Nephron progenitor cell (in vitro differentiated cells): ENCODE measurements around the gene KLHL35.

Experiments
- DNase-seq: peaks from one replicate; pipeline ENCODE4 v3.0.0; 2021
- H3K27ac Mint-ChIP-seq: 2 replicates; pipeline ENCODE4 v1.8.0; 2021; ENCODE audit warnings: mild to moderate bottlenecking, moderate library complexity, mixed read lengths
- H3K27me3 Mint-ChIP-seq: 2 replicates; pipeline ENCODE4 v1.8.0; 2021; ENCODE audit warnings: mild to moderate bottlenecking, low read depth, mixed read lengths; ENCODE audit not compliant: poor library complexity
- H3K36me3 Mint-ChIP-seq: 2 replicates; pipeline ENCODE4 v1.8.0; 2021; ENCODE audit warnings: low read depth, mixed read lengths
- H3K4me1 Mint-ChIP-seq: 2 replicates; pipeline ENCODE4 v1.8.0; 2021; ENCODE audit warnings: mixed read lengths
- H3K4me3 Mint-ChIP-seq: 2 replicates; pipeline ENCODE4 v1.8.0; 2021; ENCODE audit warnings: mild to moderate bottlenecking, moderate library complexity, mixed read lengths
- H3K9me3 Mint-ChIP-seq: 2 replicates; pipeline ENCODE4 v1.8.0; 2021; ENCODE audit warnings: mild to moderate bottlenecking, moderate library complexity, mixed read lengths
- CTCF ChIP-seq: fragments of 200-600 bp; sonication (generic); IDR thresholded peaks from 2 replicates; pipeline ENCODE4 v1.5.0; 2021; ENCODE audit warnings: antibody characterized with exemption

Gene KLHL35

GRCh38 chr11:75432911-75433321, at the start of gene KLHL35:
KLHL35 (minus strand) TSS chr11:75433203; CDS start chr11:75430629, 2,574 bp downstream.
- Mint-ChIP-seq H3K27ac (no peak within 1 kb of the TSS), H3K36me3 (peaks cover 15% of the 10 kb centered on the region), H3K4me3 (peak within 1 kb of the TSS; percentile 65)

GRCh38 chr11:75481922-75482606, 49.1 kb upstream of the KLHL35 start:
- Mint-ChIP-seq H3K27me3 (peaks cover 18% of the 10 kb centered on the region), H3K9me3 (no peaks in the 10 kb centered on the region), H3K4me3 (no peak overlapping the region), H3K4me1 (peaks cover 27% of the 10 kb centered on the region), H3K27ac (no peak overlapping the region), H3K36me3 (no peaks in the 10 kb centered on the region)
- no peak for DNase-seq
- no peak for TF ChIP-seq CTCF

More at GRCh38 chr11:75432911-75433321, at the start of gene KLHL35:
- Mint-ChIP-seq H3K27me3 (peaks cover 82% of the 10 kb centered on the region), H3K4me1 (peaks cover 30% of the 10 kb centered on the region), H3K9me3 (peaks cover 20% of the 10 kb centered on the region)
- no peak for DNase-seq
- TF ChIP-seq CTCF = no peak

GRCh38 chr11:75481223-75481921, 48.4 kb upstream of the KLHL35 start:
- H3K4me1 Mint-ChIP-seq = peaks cover 32% of the 10 kb centered on the region
- H3K36me3 Mint-ChIP-seq = no peaks in the 10 kb centered on the region
- H3K27ac Mint-ChIP-seq = no peak overlapping the region
- peaks cover 15% of the 10 kb centered on the region for H3K27me3 Mint-ChIP-seq
- no peak for DNase-seq
- no peak overlapping the region for H3K4me3 Mint-ChIP-seq
- no peak for TF ChIP-seq CTCF
- no peaks in the 10 kb centered on the region for H3K9me3 Mint-ChIP-seq

GRCh38 chr11:75480185-75481175, 47.5 kb upstream of the KLHL35 start:
- TF ChIP-seq CTCF = no peak
- Mint-ChIP-seq H3K9me3 (no peaks in the 10 kb centered on the region), H3K27ac (no peak overlapping the region), H3K4me3 (no peak overlapping the region), H3K27me3 (peaks cover 14% of the 10 kb centered on the region), H3K36me3 (no peaks in the 10 kb centered on the region), H3K4me1 (peaks cover 41% of the 10 kb centered on the region)
- no peak for DNase-seq

GRCh38 chr11:75479597-75480145, 46.7 kb upstream of the KLHL35 start:
- H3K9me3 Mint-ChIP-seq = no peaks in the 10 kb centered on the region
- H3K27me3 Mint-ChIP-seq = peaks cover 14% of the 10 kb centered on the region
- TF ChIP-seq CTCF = no peak
- H3K36me3 Mint-ChIP-seq = no peaks in the 10 kb centered on the region
- peaks cover 49% of the 10 kb centered on the region for H3K4me1 Mint-ChIP-seq
- no peak for DNase-seq
- no peak overlapping the region for H3K4me3 Mint-ChIP-seq
- no peak overlapping the region for H3K27ac Mint-ChIP-seq
